ENCODE measurements around the gene FRY. TPM values are rescaled to one million over a fixed set of nuclear protein-coding genes. Genes with fewer than 3 reads are reported as not detected.

The FRY gene
- total and polyA plus RNA-seq, 9 of the 15 experiments (the other 6 are each of a cell fraction or from before 2014, with no cell fraction given): 0.03 to 0.31 (median 0.11) TPM; not detected in 3

GRCh38 chr13:32229443-32229842, 197.9 kb downstream of the FRY start (continued):
- TF ChIP-seq ZBTB11 (CRISPR knock-in tag; IDR thresholded peaks at IDR 0.05) (no peak), SMC3 (conservative IDR thresholded peaks at IDR 0.05; ENCODE audit: insufficient read depth, low read depth, low read length) (no peak), E2F8 (IDR thresholded peaks at IDR 0.05; ENCODE audit: low read depth, partially characterized antibody) (no peak), ZFP30 (CRISPR knock-in tag; IDR thresholded peaks at IDR 0.05; ENCODE audit: borderline replicate concordance) (no peak), SNRNP70 (optimal IDR thresholded peaks at IDR 0.05; ENCODE audit: low read depth, low read length) (no peak), NCOR1 (IDR thresholded peaks at IDR 0.05) (no peak), LARP7 (IDR thresholded peaks at IDR 0.05) (no peak), ZNF24 (IDR thresholded peaks at IDR 0.05) (no peak), ARID1B (IDR thresholded peaks at IDR 0.05) (no peak), CXXC5 (CRISPR knock-in tag; IDR thresholded peaks at IDR 0.05) (no peak), ELF4 (CRISPR knock-in tag; IDR thresholded peaks at IDR 0.05) (no peak)

All from K562 (cell line).